H9 (cell line): ENCODE measurements around the gene MRM1. TPM values are rescaled to one million over a fixed set of nuclear protein-coding genes. Genes with fewer than 3 reads are reported as not detected.

ENCODE experiments used
- DNase-seq: peaks from one replicate; pipeline ENCODE4 v3.0.0-alpha.2; 2017
- H2AFZ ChIP-seq: one replicate; pipeline ENCODE4 v1.6.1; 2013; ENCODE audit warnings: mild to moderate bottlenecking, low read length, control low read depth, moderate library complexity
- H2AK5ac ChIP-seq: 2 replicates; pipeline ENCODE4 v1.6.1; 2013; ENCODE audit warnings: low read length, control low read depth, mixed read lengths; ENCODE audit not compliant: insufficient read length
- H2BK120ac ChIP-seq: one replicate; pipeline ENCODE4 v1.6.1; 2013; ENCODE audit warnings: low read depth, mild to moderate bottlenecking, low read length, control low read depth, inconsistent platforms; ENCODE audit not compliant: poor library complexity, severe bottlenecking
- H2BK12ac ChIP-seq: 2 replicates; pipeline ENCODE4 v1.6.1; 2013; ENCODE audit warnings: low read length, control low read depth, mixed read lengths, low read depth; ENCODE audit not compliant: insufficient read length
- H2BK15ac ChIP-seq: 2 replicates; pipeline ENCODE4 v1.6.1; 2013; ENCODE audit warnings: low read depth, low read length, control low read depth
- H2BK20ac ChIP-seq: one replicate; pipeline ENCODE4 v1.6.1; 2013; ENCODE audit warnings: low read depth, mild to moderate bottlenecking, low read length, control low read depth, inconsistent platforms; ENCODE audit not compliant: poor library complexity, severe bottlenecking
- H2BK5ac ChIP-seq: 2 replicates; pipeline ENCODE4 v1.6.1; 2013; ENCODE audit warnings: low read length, control low read depth, mixed read lengths; ENCODE audit not compliant: insufficient read length
- H3K14ac ChIP-seq: 2 replicates; pipeline ENCODE4 v1.6.1; 2013; ENCODE audit warnings: low read length, control low read depth; ENCODE audit not compliant: insufficient read depth
- H3K18ac ChIP-seq: 2 replicates; pipeline ENCODE4 v1.6.1; 2013; ENCODE audit warnings: low read depth, mild to moderate bottlenecking, mixed read lengths, low read length, control low read depth; ENCODE audit not compliant: insufficient read length
- H3K23ac ChIP-seq: 2 replicates; pipeline ENCODE4 v1.6.1; 2013; ENCODE audit warnings: low read length, control low read depth, mixed read lengths, low read depth; ENCODE audit not compliant: insufficient read length
- H3K23me2 ChIP-seq: 2 replicates; pipeline ENCODE4 v1.6.1; 2013; ENCODE audit warnings: low read depth, mild to moderate bottlenecking, mixed read lengths, low read length, control low read depth; ENCODE audit not compliant: insufficient read length, poor library complexity, severe bottlenecking
- H3K27ac ChIP-seq: 2 replicates; pipeline ENCODE4 v1.5.1; 2013; ENCODE audit warnings: low read length, control low read depth, mixed read lengths, low read depth; ENCODE audit not compliant: insufficient read length
- H3K27me3 ChIP-seq: 2 replicates; pipeline ENCODE4 v1.6.1; 2013; ENCODE audit warnings: low read length, control low read depth, inconsistent platforms; ENCODE audit not compliant: insufficient read depth
- H3K4ac ChIP-seq: 2 replicates; pipeline ENCODE4 v1.6.1; 2013; ENCODE audit warnings: low read depth, mild to moderate bottlenecking, control low read depth, inconsistent platforms, low read length, moderate library complexity
- H3K4me1 ChIP-seq: 2 replicates; pipeline ENCODE4 v1.6.1; 2013; ENCODE audit warnings: low read length, control low read depth, inconsistent platforms; ENCODE audit not compliant: insufficient read depth
- H3K4me2 ChIP-seq: 2 replicates; pipeline ENCODE4 v1.6.1; 2013; ENCODE audit warnings: low read length, control low read depth, mixed read lengths; ENCODE audit not compliant: insufficient read length, insufficient read depth
- H3K56ac ChIP-seq: 2 replicates; pipeline ENCODE4 v1.6.1; 2013; ENCODE audit warnings: low read depth, mild to moderate bottlenecking, mixed read lengths, low read length, control low read depth; ENCODE audit not compliant: insufficient read length
- H3K79me1 ChIP-seq: 2 replicates; pipeline ENCODE4 v1.6.1; 2013; ENCODE audit warnings: low read depth, mild to moderate bottlenecking, moderate library complexity, low read length, control low read depth, inconsistent platforms; ENCODE audit not compliant: insufficient read depth, poor library complexity, severe bottlenecking
- H3K79me2 ChIP-seq: 2 replicates; pipeline ENCODE4 v1.6.1; 2013; ENCODE audit warnings: low read length, control low read depth, inconsistent platforms; ENCODE audit not compliant: insufficient read depth
- H3K9ac ChIP-seq: 2 replicates; pipeline ENCODE4 v1.6.1; 2013; ENCODE audit warnings: low read length, control low read depth, mixed read lengths; ENCODE audit not compliant: insufficient read length; ENCODE audit errors: extremely low read depth
- H3K9me3 ChIP-seq: one replicate; pipeline ENCODE4 v1.6.1; 2013; ENCODE audit warnings: low read depth, low read length, inconsistent platforms; ENCODE audit not compliant: control insufficient read depth
- H3T11ph ChIP-seq: one replicate; pipeline ENCODE4 v1.6.1; 2013; ENCODE audit warnings: mild to moderate bottlenecking, low read length, control low read depth, inconsistent platforms
- H4K20me1 ChIP-seq: one replicate; pipeline ENCODE4 v1.6.1; 2013; ENCODE audit not compliant: control insufficient read depth, insufficient read length, insufficient read depth
- H4K5ac ChIP-seq: 2 replicates; pipeline ENCODE4 v1.6.1; 2013; ENCODE audit warnings: low read depth, mild to moderate bottlenecking, mixed read lengths, low read length, control low read depth; ENCODE audit not compliant: insufficient read length
- H4K8ac ChIP-seq: replicated peaks from 2 replicates; pipeline ENCODE4 v1.6.1; 2013; ENCODE audit warnings: low read length, control low read depth, mixed read lengths, low read depth; ENCODE audit not compliant: insufficient read length
- H4K91ac ChIP-seq: 2 replicates; pipeline ENCODE4 v1.6.1; 2013; ENCODE audit warnings: low read depth, mild to moderate bottlenecking, moderate library complexity, mixed read lengths, low read length, control low read depth; ENCODE audit not compliant: insufficient read length
- H3K27ac Mint-ChIP-seq, 3 experiments: 2 replicates in 2 of 3; 3 replicates in 1 of 3; pipeline ENCODE4 v1.8.0; 2020 to 2021; ENCODE audit warnings: mixed read lengths in 3 of 3, mild to moderate bottlenecking in 1 of 3, moderate library complexity in 1 of 3
- H3K27me3 Mint-ChIP-seq: 2 replicates; pipeline ENCODE4 v1.8.0; 2021; ENCODE audit warnings: low read depth, mild to moderate bottlenecking, moderate library complexity, mixed read lengths
- H3K36me3 Mint-ChIP-seq, 3 experiments: 2 replicates in 2 of 3; 3 replicates in 1 of 3; pipeline ENCODE4 v1.8.0; 2020 to 2021; ENCODE audit warnings: low read depth in 3 of 3, mixed read lengths in 3 of 3; ENCODE audit not compliant: insufficient read depth in 1 of 3
- H3K4me1 Mint-ChIP-seq, 2 experiments: 2 replicates each; pipeline ENCODE4 v1.8.0; 2020; ENCODE audit warnings: mixed read lengths in 2 of 2
- H3K4me3 Mint-ChIP-seq, 2 experiments: 2 replicates in 1 of 2; 3 replicates in 1 of 2; pipeline ENCODE4 v1.8.0; 2020 to 2021; ENCODE audit warnings: mild to moderate bottlenecking in 2 of 2, mixed read lengths in 2 of 2, moderate library complexity in 1 of 2
- H3K9me3 Mint-ChIP-seq, 2 experiments: 2 replicates in 1 of 2; 3 replicates in 1 of 2; pipeline ENCODE4 v1.8.0; 2020; ENCODE audit warnings: mild to moderate bottlenecking in 2 of 2, mixed read lengths in 2 of 2, moderate library complexity in 1 of 2
- CTCF ChIP-seq: fragments of 200-600 bp; sonication (generic); conservative IDR thresholded peaks from 3 replicates; pipeline ENCODE4 v1.8.0; 2021; ENCODE audit warnings: antibody characterized with exemption, mild to moderate bottlenecking
- WGBS: extraction: QIAGEN DNeasy Blood & Tissue Kit; methylation state at CpG from one replicate; pipeline ENCODE4 v1.1.7; 2013; ENCODE audit warnings: missing lambda C conversion rate, low lambda C conversion rate, mixed read lengths; ENCODE audit not compliant: insufficient read length; ENCODE audit errors: extremely low coverage; 5-methylcytosine and 5-hydroxymethylcytosine counted together
- total RNA-seq: library from RNA; stranded (reverse); gene quantifications from 2 replicates; pipeline ENCODE4 v1.2.1, GENCODE V29; 2021

The MRM1 gene
- total RNA-seq, 1 experiment from 2014 or later, result 10.3 TPM

- Histone ChIP-seq H3K79me1 (no peaks in the 10 kb centered on the region), H3K27me3 (no peaks in the 10 kb centered on the region)
- no peak overlapping the region for H3K4me3 Mint-ChIP-seq
Observed at GRCh38 chr17:36623281-36623680, 21.9 kb downstream of the MRM1 start.

More at GRCh38 chr17:36623281-36623680, 21.9 kb downstream of the MRM1 start:
- no peaks in the 10 kb centered on the region for H3K4me1 ChIP-seq
- H2AFZ ChIP-seq, result no peak overlapping the region
- WGBS, result no CpG with 5 or more reads among the region's 3 CpGs
- no peak overlapping the region for H3K27ac ChIP-seq
- H3K9me3 Mint-ChIP-seq, result no peaks in the 10 kb centered on the region
- no peak overlapping the region for H2AK5ac ChIP-seq
- no peak overlapping the region for H3K14ac ChIP-seq
- no peak overlapping the region for H3T11ph ChIP-seq
- H3K27ac Mint-ChIP-seq, result no peak overlapping the region
- no peaks in the 10 kb centered on the region for H3K79me2 ChIP-seq
- H3K9ac ChIP-seq, result no peak overlapping the region
- peaks cover 15 to 39% of the 10 kb centered on the region in 2 experiments for H3K4me1 Mint-ChIP-seq
- H3K23me2 ChIP-seq, result no peaks in the 10 kb centered on the region
- H4K20me1 ChIP-seq, result no peaks in the 10 kb centered on the region
- H4K8ac ChIP-seq, result no peak overlapping the region
- no peak overlapping the region for H2BK20ac ChIP-seq
- no peak overlapping the region for H2BK12ac ChIP-seq
- no peak overlapping the region for H3K23ac ChIP-seq
- no peak for TF ChIP-seq CTCF
- no peak overlapping the region for H2BK15ac ChIP-seq
- no peak for DNase-seq
- H4K91ac ChIP-seq, result no peak overlapping the region
- H2BK5ac ChIP-seq, result no peak overlapping the region
- H4K5ac ChIP-seq, result no peak overlapping the region
- no peak overlapping the region for H3K4me2 ChIP-seq
- H3K18ac ChIP-seq, result no peak overlapping the region
- no peaks in the 10 kb centered on the region for H3K36me3 Mint-ChIP-seq
- peaks cover 2% of the 10 kb centered on the region; the same call in 1 of the 2 replicates for H3K27me3 Mint-ChIP-seq
- H3K56ac ChIP-seq, result no peak overlapping the region
- no peak overlapping the region for H2BK120ac ChIP-seq
- H3K4ac ChIP-seq, result no peak overlapping the region
- H3K9me3 ChIP-seq, result no peaks in the 10 kb centered on the region
